Esophagus muscularis mucosa (tissue), 4 donors: ENCODE results near the gene NREP. TPM values are rescaled to one million over a fixed set of nuclear protein-coding genes. Genes with fewer than 3 reads are reported as not detected.

Experiments used
- DNase-seq: peaks from one replicate; pipeline ENCODE4 v3.0.0-alpha.2; 2017; ENCODE audit errors: extremely low spot score
- H3K27ac ChIP-seq, 4 donors: fragments of 200-600 bp; sonication (generic); replicated peaks in 1 of 4; 1 replicate in 3 of 4; 2 replicates in 1 of 4; pipeline ENCODE4 v1.5.1; 2016 to 2019; ENCODE audit warnings: mild to moderate bottlenecking in 1 of 4
- H3K27me3 ChIP-seq, 4 donors: fragments of 200-600 bp; sonication (generic); one replicate each; pipeline versions ENCODE4 v1.5.1 to v1.6.0; 2016 to 2019
- H3K36me3 ChIP-seq, 4 donors: fragments of 200-600 bp; sonication (generic); one replicate each; pipeline ENCODE4 v1.5.1; 2016 to 2019
- H3K4me1 ChIP-seq, 4 donors: fragments of 200-600 bp; sonication (generic); one replicate each; pipeline ENCODE4 v1.5.1; 2016 to 2019
- H3K4me3 ChIP-seq, 4 donors: fragments of 200-600 bp; sonication (generic); 1 replicate in 2 of 4; 2 replicates in 2 of 4; pipeline ENCODE4 v1.5.1; 2016 to 2019; ENCODE audit warnings: mild to moderate bottlenecking in 4 of 4, moderate library complexity in 1 of 4
- H3K9me3 ChIP-seq, 4 donors: fragments of 200-600 bp; sonication (generic); 1 replicate in 3 of 4; 2 replicates in 1 of 4; pipeline ENCODE4 v1.5.1; 2016 to 2019
- EP300 ChIP-seq: sonication (generic); formaldehyde crosslinking; IDR thresholded peaks from one replicate; pipeline ENCODE4 v1.6.1; 2017; ENCODE audit warnings: antibody characterized with exemption
- POLR2A ChIP-seq: fragments of 450-650 bp; IDR thresholded peaks from one replicate; pipeline ENCODE4 v1.6.1; 2017; ENCODE audit warnings: antibody characterized with exemption, moderate library complexity, mild to moderate bottlenecking, low read depth
- POLR2AphosphoS5 ChIP-seq, 2 donors: sonication (generic); formaldehyde crosslinking; IDR thresholded peaks; one replicate each; pipeline ENCODE4 v1.6.1; 2017; ENCODE audit warnings: antibody characterized with exemption in 2 of 2
- WGBS: methylation state at CpG from one replicate; pipeline ENCODE4 v1.1.5; 2018; 5-methylcytosine and 5-hydroxymethylcytosine counted together
- intact Hi-C: fragments of 100-400 bp; cut with DNase I; formaldehyde crosslinking; loops from one replicate; pipeline ENCODE4 v1.15.1; 2023
- total RNA-seq, 4 donors: library from RNA; depleted of rRNA; stranded (reverse); fragments of >200 nt; gene quantifications; one replicate each; pipeline versions ENCODE4 v1.1.0 to v1.2.1, GENCODE V29; 2016
- TF ChIP-seq, protein P1 (sequence below), 3 experiments: fragments of 200-600 bp in 2 of 3; fragments of 450-650 bp in 1 of 3; sonication (generic) in 2 of 3; IDR thresholded peaks; one replicate each; pipeline ENCODE4 v1.5.1; 2017 to 2019; ENCODE audit warnings: antibody characterized with exemption in 3 of 3, mild to moderate bottlenecking in 2 of 3, moderate library complexity in 1 of 3

Gene NREP
- total RNA-seq, 4 donors from 2014 or later = 6.0 to 19.8 (median 10.5) TPM

DNA sequence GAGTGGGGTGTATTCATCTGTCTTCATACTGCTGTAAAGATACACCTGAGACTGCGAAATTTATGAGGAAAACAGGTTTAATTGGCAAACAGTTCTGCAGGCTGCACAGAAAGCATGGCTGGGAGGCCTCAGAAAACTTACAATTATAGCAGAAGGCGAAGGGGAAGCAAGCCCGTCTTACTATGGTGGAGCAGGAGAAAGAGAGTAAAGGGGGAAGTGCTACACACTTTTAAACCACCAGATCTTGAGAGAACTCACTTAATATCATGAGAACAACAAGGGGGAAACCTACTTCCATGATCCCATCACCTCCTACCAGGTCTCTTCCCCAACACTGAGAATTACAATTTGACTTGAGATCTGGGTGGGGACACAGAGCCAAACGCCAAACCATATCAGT is 12.5 kb upstream of the NREP start:
- no peak for TF ChIP-seq POLR2AphosphoS5 (IDR thresholded peaks at IDR 0.05)
- no peak for TF ChIP-seq EP300
- TF ChIP-seq POLR2A = no peak
- TF ChIP-seq, protein P1, sequence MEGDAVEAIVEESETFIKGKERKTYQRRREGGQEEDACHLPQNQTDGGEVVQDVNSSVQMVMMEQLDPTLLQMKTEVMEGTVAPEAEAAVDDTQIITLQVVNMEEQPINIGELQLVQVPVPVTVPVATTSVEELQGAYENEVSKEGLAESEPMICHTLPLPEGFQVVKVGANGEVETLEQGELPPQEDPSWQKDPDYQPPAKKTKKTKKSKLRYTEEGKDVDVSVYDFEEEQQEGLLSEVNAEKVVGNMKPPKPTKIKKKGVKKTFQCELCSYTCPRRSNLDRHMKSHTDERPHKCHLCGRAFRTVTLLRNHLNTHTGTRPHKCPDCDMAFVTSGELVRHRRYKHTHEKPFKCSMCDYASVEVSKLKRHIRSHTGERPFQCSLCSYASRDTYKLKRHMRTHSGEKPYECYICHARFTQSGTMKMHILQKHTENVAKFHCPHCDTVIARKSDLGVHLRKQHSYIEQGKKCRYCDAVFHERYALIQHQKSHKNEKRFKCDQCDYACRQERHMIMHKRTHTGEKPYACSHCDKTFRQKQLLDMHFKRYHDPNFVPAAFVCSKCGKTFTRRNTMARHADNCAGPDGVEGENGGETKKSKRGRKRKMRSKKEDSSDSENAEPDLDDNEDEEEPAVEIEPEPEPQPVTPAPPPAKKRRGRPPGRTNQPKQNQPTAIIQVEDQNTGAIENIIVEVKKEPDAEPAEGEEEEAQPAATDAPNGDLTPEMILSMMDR (IDR thresholded peaks at IDR 0.05) = no peak
- Histone ChIP-seq H3K4me3 (no peak overlapping the region), H3K36me3 (no peaks in the 10 kb centered on the region), H3K27ac (no peak overlapping the region), H3K9me3 (no peaks in the 10 kb centered on the region), H3K4me1 (peaks cover 4 to 9% (median 7%) of the 10 kb centered on the region in 4 donors), H3K27me3 (no peaks in the 10 kb centered on the region)
- intact Hi-C loops = no loop called here
- 93% methylated on average over 4 of the region's 4 CpGs for WGBS
- no peak for DNase-seq

DNA sequence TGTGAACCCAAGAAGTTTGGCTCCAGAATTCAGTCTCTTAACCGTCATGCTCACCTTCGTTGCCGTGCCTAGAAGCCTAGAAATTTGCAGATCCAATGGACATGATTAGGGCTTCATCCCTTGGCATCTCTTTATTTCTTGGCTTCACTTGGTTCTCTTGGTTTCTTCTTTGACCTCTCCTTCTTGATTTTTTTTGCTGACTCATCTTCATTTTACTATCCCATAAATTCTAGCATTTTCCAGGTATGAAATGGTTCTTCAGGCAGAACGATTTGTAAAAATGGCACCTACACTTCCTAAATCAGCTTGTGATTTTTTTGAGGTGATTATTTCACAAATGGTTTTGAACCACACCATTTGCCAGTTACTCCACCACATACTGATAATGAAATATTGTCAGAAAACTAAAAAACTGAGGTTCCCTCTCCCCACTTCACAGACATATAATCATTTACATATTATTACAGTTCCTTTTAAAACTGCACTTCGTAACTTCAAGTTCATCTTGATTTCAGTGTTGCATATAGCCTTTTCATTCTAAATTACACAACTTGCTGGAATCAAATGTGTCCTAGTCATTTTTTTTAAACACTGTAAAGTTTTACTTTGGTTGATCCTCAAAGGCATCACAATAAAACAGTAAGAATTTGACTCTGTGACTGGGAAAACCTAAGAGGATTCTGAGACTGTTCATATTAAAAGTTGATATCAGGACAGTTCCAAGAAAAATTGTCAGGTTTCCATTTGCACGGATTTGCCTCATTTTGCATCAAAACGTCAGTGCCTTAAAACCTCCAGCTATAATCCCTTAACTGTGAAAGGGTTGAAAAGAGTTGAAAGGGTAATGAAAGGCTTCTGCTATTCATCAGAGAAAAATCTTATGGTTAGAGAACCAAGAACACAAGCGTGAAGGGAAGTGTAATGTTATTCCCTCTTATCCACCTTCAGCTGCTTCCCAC is 8.9 kb upstream of the NREP start:
- intact Hi-C loops = no loop called here
- Histone ChIP-seq H3K27me3 (no peaks in the 10 kb centered on the region), H3K9me3 (no peaks in the 10 kb centered on the region), H3K4me1 (no peaks in the 10 kb centered on the region), H3K36me3 (no peaks in the 10 kb centered on the region), H3K4me3 (no peak overlapping the region), H3K27ac (no peak overlapping the region)
- 84% methylated on average over 8 of the region's 8 CpGs for WGBS
- TF ChIP-seq POLR2A (no peak), EP300 (no peak), POLR2AphosphoS5 (IDR thresholded peaks at IDR 0.05) (no peak)
- TF ChIP-seq, protein P1 (IDR thresholded peaks at IDR 0.05) = no peak
- no peak for DNase-seq

DNA sequence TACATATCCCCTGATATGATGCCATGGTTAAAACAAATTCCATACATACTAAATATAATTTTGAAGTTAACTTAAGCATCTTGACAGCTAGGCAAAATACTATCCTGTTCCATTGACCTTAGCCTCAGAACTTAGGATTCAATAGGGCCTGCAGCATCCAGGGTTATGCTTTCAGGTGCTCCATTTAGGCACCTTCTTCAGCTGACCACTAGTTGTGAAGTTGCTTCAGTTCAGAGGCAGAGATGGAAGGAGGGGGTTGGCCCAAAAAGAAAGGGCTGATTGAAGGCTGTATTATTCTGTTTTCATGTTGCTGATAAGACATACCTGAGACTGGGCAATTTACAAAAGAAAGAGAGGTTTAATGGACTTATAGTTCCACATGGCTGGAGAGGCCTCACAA is 7.0 kb upstream of the NREP start:
- TF ChIP-seq EP300 (no peak), POLR2AphosphoS5 (IDR thresholded peaks at IDR 0.05) (no peak), POLR2A (no peak)
- TF ChIP-seq, protein P1 (IDR thresholded peaks at IDR 0.05) = no peak
- no peak overlapping the region for H3K4me3 ChIP-seq

DNA sequence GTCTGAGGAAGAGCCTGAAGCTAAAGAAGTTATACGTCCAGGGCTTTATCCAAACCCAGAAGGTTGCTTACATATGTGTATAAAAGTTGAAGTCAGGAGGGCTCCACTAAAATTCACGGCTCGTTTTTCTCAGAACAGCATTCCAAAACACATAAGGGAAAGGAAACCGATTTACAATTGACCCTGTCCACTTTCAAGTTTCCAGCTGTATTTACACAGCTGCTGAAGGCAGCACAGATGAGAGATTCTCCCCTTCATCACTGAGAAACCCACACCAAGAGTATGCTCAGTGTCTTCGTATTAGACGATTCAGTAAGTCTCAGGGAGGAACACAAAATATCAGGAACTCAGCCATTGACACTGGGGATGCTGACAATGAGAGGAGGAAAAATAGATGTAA is 5.9 kb upstream of the NREP start:
- H3K27ac ChIP-seq = no peak overlapping the region
- H3K4me1 ChIP-seq = peaks cover 0 to 11% (median 8%) of the 10 kb centered on the region in 4 donors
- 51% methylated on average over 6 of the region's 6 CpGs for WGBS
- TF ChIP-seq, protein P1 (IDR thresholded peaks at IDR 0.05) = no peak
- TF ChIP-seq POLR2A = no peak
- TF ChIP-seq POLR2AphosphoS5 (IDR thresholded peaks at IDR 0.05) = no peak
- TF ChIP-seq EP300 = no peak
- intact Hi-C loops = no loop called here
- H3K9me3 ChIP-seq = no peaks in the 10 kb centered on the region
- DNase-seq = no peak
- H3K36me3 ChIP-seq = no peaks in the 10 kb centered on the region
- H3K4me3 ChIP-seq = no peak overlapping the region
- H3K27me3 ChIP-seq = no peaks in the 10 kb centered on the region

More for the DNA sequence above, 7.0 kb upstream of the NREP start:
- intact Hi-C loops = no loop called here
- Histone ChIP-seq H3K27ac (no peak overlapping the region), H3K36me3 (no peaks in the 10 kb centered on the region), H3K9me3 (no peaks in the 10 kb centered on the region), H3K4me1 (peaks cover 0 to under 1% (median 0%) of the 10 kb centered on the region in 4 donors), H3K27me3 (no peaks in the 10 kb centered on the region)
- no peak for DNase-seq
